Panc1 (cell line): Measurements from ENCODE around the gene IRF9. TPM values are rescaled to one million over a fixed set of nuclear protein-coding genes. Genes with fewer than 3 reads are reported as not detected.

ENCODE experiments used
- ATAC-seq: fragments of 200-7000 bp; cut with Tn5 transposase; 2 replicates; pipeline ENCODE4 v1.9.1; 2020; ENCODE audit warnings: mild to moderate bottlenecking, moderate library complexity
- BruUV-seq: library from RNA; stranded (reverse); fragments of 400-500 nt; replicated peaks from 2 replicates; lab custom pipeline; 2021; lab: Mats Ljungman, UMichigan
- CTCF ChIA-PET: fragments of 300-600 bp; sonication (Branson Sonifier 250); formaldehyde crosslinking; loops from one replicate; lab custom pipeline; 2022; ENCODE audit warnings: antibody characterized with exemption; lab: Charles Lee
- POLR2A ChIA-PET: fragments of 300-600 bp; sonication (Branson Sonifier 250); formaldehyde crosslinking; loops from one replicate; lab custom pipeline; 2022; ENCODE audit warnings: antibody characterized with exemption; lab: Charles Lee
- DNase-seq: peaks from one replicate; pipeline ENCODE4 v3.0.0-alpha.2; 2010; ENCODE audit warnings: low read depth, low spot score
- H3K27ac ChIP-seq: 2 replicates; pipeline ENCODE4 v1.5.1; 2011; ENCODE audit warnings: mild to moderate bottlenecking, low read length, inconsistent platforms
- H3K27me3 ChIP-seq: fragments of 200-500 bp; sonication (Bioruptor generic); 2 replicates; pipeline ENCODE4 v1.6.0; 2014; ENCODE audit warnings: low read length, inconsistent platforms; ENCODE audit not compliant: control insufficient read depth, insufficient read depth
- H3K36me3 ChIP-seq: fragments of 200-500 bp; sonication (Bioruptor generic); 2 replicates; pipeline ENCODE4 v1.5.1; 2014; ENCODE audit warnings: inconsistent platforms, mild to moderate bottlenecking, low read length, moderate library complexity; ENCODE audit not compliant: control insufficient read depth, insufficient read depth
- H3K4me1 ChIP-seq: 2 replicates; pipeline ENCODE4 v1.5.1; 2011; ENCODE audit warnings: inconsistent platforms, mild to moderate bottlenecking, low read length, moderate library complexity; ENCODE audit not compliant: control insufficient read depth, insufficient read depth
- H3K4me3 ChIP-seq, 2 experiments: 2 replicates each; pipeline ENCODE4 v1.5.1; 2011 to 2012; ENCODE audit warnings: low read depth in 2 of 2, low read length in 2 of 2, mild to moderate bottlenecking in 2 of 2, inconsistent platforms in 1 of 2, moderate library complexity in 1 of 2
- H3K9me3 ChIP-seq: fragments of 200-500 bp; sonication (Bioruptor generic); 2 replicates; pipeline ENCODE4 v1.5.1; 2014; ENCODE audit warnings: low read depth, mild to moderate bottlenecking, inconsistent platforms, low read length, moderate library complexity; ENCODE audit not compliant: control insufficient read depth, insufficient read depth
- POLR2AphosphoS5 ChIP-seq: IDR thresholded peaks from 2 replicates; pipeline ENCODE4 v1.6.1; 2012; ENCODE audit warnings: mild to moderate bottlenecking, low read depth, low read length, moderate library complexity
- SIN3A ChIP-seq: IDR thresholded peaks from 2 replicates; pipeline ENCODE4 v1.6.1; 2012; ENCODE audit warnings: low read depth, mild to moderate bottlenecking, low read length, moderate library complexity, borderline replicate concordance; ENCODE audit not compliant: insufficient read depth
- TCF7L2 ChIP-seq: IDR thresholded peaks from 2 replicates; pipeline ENCODE4 v1.6.1; 2011; ENCODE audit warnings: mild to moderate bottlenecking, low read depth, low read length, inconsistent platforms
- in situ Hi-C: cut with HindIII; loops from 2 replicates; pipeline ENCODE4 v1.10.0; 2016; ENCODE audit warnings: low sequenced_read_pairs, low pct_unique_long_range_greater_than_20kb
- intact Hi-C: fragments of 100-400 bp; cut with micrococcal nuclease; formaldehyde crosslinking; loops from one replicate; pipeline ENCODE4 v1.10.0; 2022; ENCODE audit not compliant: unreplicated experiment
- total RNA-seq: library from RNA; stranded (reverse); gene quantifications from one replicate; pipeline ENCODE4 v1.2.1, GENCODE V29; 2021; ENCODE audit not compliant: unreplicated experiment
- TF ChIP-seq, protein P1 (sequence below), 2 experiments: IDR thresholded peaks; 2 replicates each; pipeline ENCODE4 v1.6.1; 2011 to 2012; ENCODE audit warnings: low read depth in 2 of 2, control low read depth in 1 of 2, low read length in 1 of 2, mild to moderate bottlenecking in 1 of 2, moderate library complexity in 1 of 2; ENCODE audit not compliant: insufficient read depth in 1 of 2
- TF ChIP-seq, protein P2 (sequence below): fragments of 450-650 bp; IDR thresholded peaks from 2 replicates; pipeline ENCODE4 v1.5.1; 2017; ENCODE audit warnings: mild to moderate bottlenecking

IRF9 gene
- total RNA-seq, 1 experiment from 2014 or later, result 24.5 TPM

DNA sequence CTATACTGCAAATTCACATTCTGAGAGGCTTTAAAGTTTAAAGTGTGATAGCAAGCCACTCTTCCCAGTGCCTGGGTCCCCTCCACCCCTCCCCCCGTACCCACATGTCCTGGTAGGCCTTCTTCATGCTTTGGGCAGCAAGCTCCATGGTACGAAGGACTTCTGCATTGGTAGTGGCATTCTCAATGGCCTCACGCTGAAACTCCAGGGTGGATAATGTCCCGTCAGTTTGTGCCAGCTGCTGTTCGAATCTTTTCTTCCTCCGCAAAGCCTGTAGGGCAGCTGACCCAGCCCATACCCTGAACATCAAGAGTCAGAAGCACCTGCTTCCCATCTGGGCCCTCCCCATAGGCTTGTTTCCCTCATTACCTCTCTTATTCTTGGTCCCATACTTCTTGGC lies 50.2 kb downstream of the IRF9 start:
- ChIA-PET POLR2A (no interaction called here), CTCF (no interaction called here)
- in situ Hi-C loops (no loop called here), intact Hi-C loops (no loop called here)
- Histone ChIP-seq H3K36me3 (peaks cover 2% of the 10 kb centered on the region; the same call in 1 of the 2 replicates), H3K4me3 (no peak overlapping the region), H3K9me3 (no peaks in the 10 kb centered on the region), H3K4me1 (peaks cover 9% of the 10 kb centered on the region), H3K27me3 (no peaks in the 10 kb centered on the region), H3K27ac (no peak overlapping the region)
- TF ChIP-seq TCF7L2 (no peak), SIN3A (no peak), POLR2AphosphoS5 (no peak)
- TF ChIP-seq, protein P1, sequence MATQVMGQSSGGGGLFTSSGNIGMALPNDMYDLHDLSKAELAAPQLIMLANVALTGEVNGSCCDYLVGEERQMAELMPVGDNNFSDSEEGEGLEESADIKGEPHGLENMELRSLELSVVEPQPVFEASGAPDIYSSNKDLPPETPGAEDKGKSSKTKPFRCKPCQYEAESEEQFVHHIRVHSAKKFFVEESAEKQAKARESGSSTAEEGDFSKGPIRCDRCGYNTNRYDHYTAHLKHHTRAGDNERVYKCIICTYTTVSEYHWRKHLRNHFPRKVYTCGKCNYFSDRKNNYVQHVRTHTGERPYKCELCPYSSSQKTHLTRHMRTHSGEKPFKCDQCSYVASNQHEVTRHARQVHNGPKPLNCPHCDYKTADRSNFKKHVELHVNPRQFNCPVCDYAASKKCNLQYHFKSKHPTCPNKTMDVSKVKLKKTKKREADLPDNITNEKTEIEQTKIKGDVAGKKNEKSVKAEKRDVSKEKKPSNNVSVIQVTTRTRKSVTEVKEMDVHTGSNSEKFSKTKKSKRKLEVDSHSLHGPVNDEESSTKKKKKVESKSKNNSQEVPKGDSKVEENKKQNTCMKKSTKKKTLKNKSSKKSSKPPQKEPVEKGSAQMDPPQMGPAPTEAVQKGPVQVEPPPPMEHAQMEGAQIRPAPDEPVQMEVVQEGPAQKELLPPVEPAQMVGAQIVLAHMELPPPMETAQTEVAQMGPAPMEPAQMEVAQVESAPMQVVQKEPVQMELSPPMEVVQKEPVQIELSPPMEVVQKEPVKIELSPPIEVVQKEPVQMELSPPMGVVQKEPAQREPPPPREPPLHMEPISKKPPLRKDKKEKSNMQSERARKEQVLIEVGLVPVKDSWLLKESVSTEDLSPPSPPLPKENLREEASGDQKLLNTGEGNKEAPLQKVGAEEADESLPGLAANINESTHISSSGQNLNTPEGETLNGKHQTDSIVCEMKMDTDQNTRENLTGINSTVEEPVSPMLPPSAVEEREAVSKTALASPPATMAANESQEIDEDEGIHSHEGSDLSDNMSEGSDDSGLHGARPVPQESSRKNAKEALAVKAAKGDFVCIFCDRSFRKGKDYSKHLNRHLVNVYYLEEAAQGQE (IDR thresholded peaks at IDR 0.05; ENCODE audit: insufficient read depth in 1 of 2, low read depth in 2 of 2, low read length in 1 of 2), result no peak
- TF ChIP-seq, protein P2, sequence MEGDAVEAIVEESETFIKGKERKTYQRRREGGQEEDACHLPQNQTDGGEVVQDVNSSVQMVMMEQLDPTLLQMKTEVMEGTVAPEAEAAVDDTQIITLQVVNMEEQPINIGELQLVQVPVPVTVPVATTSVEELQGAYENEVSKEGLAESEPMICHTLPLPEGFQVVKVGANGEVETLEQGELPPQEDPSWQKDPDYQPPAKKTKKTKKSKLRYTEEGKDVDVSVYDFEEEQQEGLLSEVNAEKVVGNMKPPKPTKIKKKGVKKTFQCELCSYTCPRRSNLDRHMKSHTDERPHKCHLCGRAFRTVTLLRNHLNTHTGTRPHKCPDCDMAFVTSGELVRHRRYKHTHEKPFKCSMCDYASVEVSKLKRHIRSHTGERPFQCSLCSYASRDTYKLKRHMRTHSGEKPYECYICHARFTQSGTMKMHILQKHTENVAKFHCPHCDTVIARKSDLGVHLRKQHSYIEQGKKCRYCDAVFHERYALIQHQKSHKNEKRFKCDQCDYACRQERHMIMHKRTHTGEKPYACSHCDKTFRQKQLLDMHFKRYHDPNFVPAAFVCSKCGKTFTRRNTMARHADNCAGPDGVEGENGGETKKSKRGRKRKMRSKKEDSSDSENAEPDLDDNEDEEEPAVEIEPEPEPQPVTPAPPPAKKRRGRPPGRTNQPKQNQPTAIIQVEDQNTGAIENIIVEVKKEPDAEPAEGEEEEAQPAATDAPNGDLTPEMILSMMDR, result no peak
- no TSS peak for BruUV-seq
- ATAC-seq, result no peak
- DNase-seq, result no peak

DNA sequence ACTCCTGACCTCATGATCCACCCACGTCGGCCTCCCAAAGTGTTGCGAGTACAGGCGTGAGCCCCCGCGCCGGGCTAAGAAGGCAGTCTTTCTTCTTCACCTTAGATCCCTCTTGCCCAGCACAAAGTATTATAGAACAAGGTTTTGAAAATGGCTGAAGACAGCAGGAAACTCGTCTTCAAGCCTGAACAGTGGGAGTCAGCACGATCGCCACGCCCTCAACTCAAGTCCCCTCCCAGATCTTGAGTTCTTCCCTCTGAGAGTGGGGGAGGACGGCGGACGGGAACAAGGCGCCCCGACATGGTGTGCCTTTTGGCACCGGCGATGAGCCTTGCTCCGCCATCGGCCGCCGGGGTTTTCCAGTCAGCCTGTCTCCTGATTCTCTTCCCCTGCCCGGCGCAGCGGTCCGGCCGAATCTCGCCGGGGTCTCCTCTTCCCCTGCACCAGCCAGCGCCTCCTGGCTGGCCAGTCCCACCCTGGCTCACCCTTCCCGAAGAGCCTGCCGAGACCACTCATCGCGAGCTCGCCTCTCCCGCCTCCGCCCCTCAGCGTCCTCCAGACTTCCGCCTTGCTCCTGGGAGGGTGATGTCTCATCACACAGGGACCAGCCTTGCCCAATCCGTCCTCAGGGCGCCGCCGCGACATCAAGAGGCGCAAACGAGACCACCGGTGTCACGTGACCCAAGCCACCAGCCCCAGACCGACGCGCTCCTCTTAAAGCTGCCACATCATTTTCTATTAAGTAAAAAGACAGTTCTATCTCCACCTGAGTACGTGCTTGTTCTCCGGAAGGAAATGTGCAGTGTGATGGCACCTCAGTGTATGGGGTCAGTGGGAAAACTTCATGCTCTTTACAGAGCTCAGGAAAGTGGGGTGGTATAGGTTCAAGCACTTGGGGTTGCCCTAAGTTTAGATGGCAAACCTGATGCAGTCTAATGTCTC lies 52.1 kb downstream of the IRF9 start, which contains the start of gene CHMP4A:
CHMP4A (minus strand) TSS at position 565 of the 942 bp plus-strand sequence; CDS start at position 516, 49 bp downstream.
- peak within 1 kb of the TSS; percentile 96 for H3K27ac ChIP-seq
- peak within 1 kb of the TSS; percentile 72 to 84 for H3K4me3 ChIP-seq
- intact Hi-C loops (no loop called here), in situ Hi-C loops (no loop called here)
- ChIA-PET CTCF (interaction anchor here (1.0 kb wide), 1 partner anchor 29 kb away, joined by 4 read pairs; the partner anchor contains the start of gene TINF2), POLR2A (interaction anchor here (0.7 kb wide), 1 partner anchor 157 kb away, joined by 8 read pairs; no protein-coding TSS in a partner anchor)
- peaks cover 9% of the 10 kb centered on the region for H3K4me1 ChIP-seq
- DNase-seq (peak; percentile 73), ATAC-seq (peak; percentile 96)
- BruUV-seq, result no TSS peak
- no peaks in the 10 kb centered on the region for H3K9me3 ChIP-seq
- peaks cover 5% of the 10 kb centered on the region for H3K36me3 ChIP-seq
- peak; percentile 91 for TF ChIP-seq POLR2AphosphoS5
- TF ChIP-seq SIN3A, result no peak
- no peak for TF ChIP-seq TCF7L2
- no peaks in the 10 kb centered on the region for H3K27me3 ChIP-seq
